Activated B cell treated with CpG ODN at 0.5 μM for 24 hours (primary cell): ENCODE results near the gene TENM4. TPM values are rescaled to one million over a fixed set of nuclear protein-coding genes. Genes with fewer than 3 reads are reported as not detected.

Experiments
- ATAC-seq: fragments of 200-7000 bp; cut with Tn5 transposase; one replicate; pipeline ENCODE4 v1.10.0; 2021; ENCODE audit warnings: low read depth, mild to moderate bottlenecking, moderate library complexity
- CTCF ChIA-PET: fragments of 350-600 bp; sonication (Branson Sonifier 250); formaldehyde crosslinking; loops from one replicate; lab custom pipeline; 2021; ENCODE audit warnings: antibody characterized with exemption; lab: Charles Lee
- POLR2A ChIA-PET: fragments of 350-600 bp; sonication (Branson Sonifier 250); formaldehyde crosslinking; loops from one replicate; lab custom pipeline; 2021; ENCODE audit warnings: antibody characterized with exemption; lab: Charles Lee
- DNase-seq: peaks from one replicate; pipeline ENCODE4 v3.0.0; 2022
- H3K27ac Mint-ChIP-seq: one replicate; pipeline ENCODE4 v1.8.0; 2020; ENCODE audit warnings: mixed read lengths
- H3K27me3 Mint-ChIP-seq: one replicate; pipeline ENCODE4 v1.8.0; 2021; ENCODE audit warnings: mixed read lengths
- H3K36me3 Mint-ChIP-seq: one replicate; pipeline ENCODE4 v1.8.0; 2021; ENCODE audit warnings: low read depth, mixed read lengths
- H3K4me1 Mint-ChIP-seq: one replicate; pipeline ENCODE4 v1.8.0; 2021; ENCODE audit warnings: mixed read lengths
- H3K4me3 Mint-ChIP-seq: one replicate; pipeline ENCODE4 v1.8.0; 2020; ENCODE audit warnings: mild to moderate bottlenecking, mixed read lengths
- H3K9me3 Mint-ChIP-seq: one replicate; pipeline ENCODE4 v1.8.0; 2020; ENCODE audit warnings: mixed read lengths
- intact Hi-C: fragments of 100-400 bp; cut with micrococcal nuclease; formaldehyde crosslinking; loops from one replicate; pipeline ENCODE4 v1.15.1; 2024
- total RNA-seq: library from RNA; stranded (reverse); gene quantifications from 2 replicates; pipeline ENCODE4 v1.2.3, GENCODE V29; 2022
- TF ChIP-seq, protein P1 (sequence below): fragments of 200-600 bp; IDR thresholded peaks from one replicate; pipeline ENCODE4 v1.8.0; 2022; ENCODE audit warnings: antibody characterized with exemption, mild to moderate bottlenecking

The TENM4 gene
- total RNA-seq, 1 donor from 2014 or later = 2.4 TPM

DNA sequence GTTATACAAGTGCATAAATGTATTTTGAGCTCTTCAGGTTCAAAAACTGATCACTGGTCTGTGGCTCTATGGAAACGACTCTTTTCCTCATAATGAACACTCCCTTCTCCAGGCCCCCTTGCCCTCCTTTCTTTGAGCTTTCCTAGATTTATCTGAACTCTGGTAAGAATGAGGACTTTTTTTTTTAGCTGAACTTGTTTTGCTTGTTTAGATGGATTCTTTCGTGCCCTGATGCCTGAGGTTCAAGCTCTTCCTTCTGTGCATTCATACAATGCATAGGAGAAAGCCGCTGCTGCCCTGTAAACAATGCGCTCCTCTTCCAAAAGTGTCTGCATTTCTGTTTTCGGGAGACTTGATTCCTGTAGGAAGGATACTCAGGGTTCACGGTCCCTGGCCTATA, 205.1 kb downstream of the TENM4 start:
- no peak overlapping the region for H3K27ac Mint-ChIP-seq
- no peaks in the 10 kb centered on the region for H3K27me3 Mint-ChIP-seq
- ChIA-PET POLR2A (no interaction called here), CTCF (no interaction called here)
- H3K4me3 Mint-ChIP-seq = no peak overlapping the region
- TF ChIP-seq, protein P1, sequence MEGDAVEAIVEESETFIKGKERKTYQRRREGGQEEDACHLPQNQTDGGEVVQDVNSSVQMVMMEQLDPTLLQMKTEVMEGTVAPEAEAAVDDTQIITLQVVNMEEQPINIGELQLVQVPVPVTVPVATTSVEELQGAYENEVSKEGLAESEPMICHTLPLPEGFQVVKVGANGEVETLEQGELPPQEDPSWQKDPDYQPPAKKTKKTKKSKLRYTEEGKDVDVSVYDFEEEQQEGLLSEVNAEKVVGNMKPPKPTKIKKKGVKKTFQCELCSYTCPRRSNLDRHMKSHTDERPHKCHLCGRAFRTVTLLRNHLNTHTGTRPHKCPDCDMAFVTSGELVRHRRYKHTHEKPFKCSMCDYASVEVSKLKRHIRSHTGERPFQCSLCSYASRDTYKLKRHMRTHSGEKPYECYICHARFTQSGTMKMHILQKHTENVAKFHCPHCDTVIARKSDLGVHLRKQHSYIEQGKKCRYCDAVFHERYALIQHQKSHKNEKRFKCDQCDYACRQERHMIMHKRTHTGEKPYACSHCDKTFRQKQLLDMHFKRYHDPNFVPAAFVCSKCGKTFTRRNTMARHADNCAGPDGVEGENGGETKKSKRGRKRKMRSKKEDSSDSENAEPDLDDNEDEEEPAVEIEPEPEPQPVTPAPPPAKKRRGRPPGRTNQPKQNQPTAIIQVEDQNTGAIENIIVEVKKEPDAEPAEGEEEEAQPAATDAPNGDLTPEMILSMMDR = no peak
- H3K4me1 Mint-ChIP-seq = no peaks in the 10 kb centered on the region
- no peaks in the 10 kb centered on the region for H3K9me3 Mint-ChIP-seq
- no peaks in the 10 kb centered on the region for H3K36me3 Mint-ChIP-seq
- ATAC-seq = no peak
- DNase-seq = no peak
- intact Hi-C loops = no loop called here

DNA sequence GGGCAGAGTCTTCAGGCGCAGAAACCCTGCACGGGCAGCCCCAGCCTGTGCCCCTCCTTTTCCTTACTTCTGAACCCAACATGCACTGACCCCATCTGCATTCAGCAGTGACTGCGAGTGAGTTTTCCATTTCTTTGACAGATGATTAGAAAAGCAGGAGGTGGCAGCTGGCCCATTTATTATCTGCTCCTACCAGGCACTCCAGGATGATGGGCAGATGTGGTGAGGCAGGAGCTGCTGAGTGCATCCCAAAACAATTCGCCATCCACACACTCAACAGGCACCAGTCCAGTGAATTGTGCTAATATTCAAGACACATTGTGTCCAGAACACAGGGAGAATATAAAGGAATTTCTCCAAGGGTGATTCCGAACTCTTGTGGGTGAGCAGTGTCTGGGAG, 208.5 kb downstream of the TENM4 start:
- no peak for ATAC-seq
- Mint-ChIP-seq H3K27me3 (peaks cover under 1% of the 10 kb centered on the region), H3K36me3 (no peaks in the 10 kb centered on the region), H3K4me3 (no peak overlapping the region), H3K9me3 (no peaks in the 10 kb centered on the region), H3K27ac (no peak overlapping the region), H3K4me1 (no peaks in the 10 kb centered on the region)
- no peak for DNase-seq
- CTCF ChIA-PET = no interaction called here
- TF ChIP-seq, protein P1 = no peak
- intact Hi-C loops = no loop called here
- POLR2A ChIA-PET = no interaction called here

DNA sequence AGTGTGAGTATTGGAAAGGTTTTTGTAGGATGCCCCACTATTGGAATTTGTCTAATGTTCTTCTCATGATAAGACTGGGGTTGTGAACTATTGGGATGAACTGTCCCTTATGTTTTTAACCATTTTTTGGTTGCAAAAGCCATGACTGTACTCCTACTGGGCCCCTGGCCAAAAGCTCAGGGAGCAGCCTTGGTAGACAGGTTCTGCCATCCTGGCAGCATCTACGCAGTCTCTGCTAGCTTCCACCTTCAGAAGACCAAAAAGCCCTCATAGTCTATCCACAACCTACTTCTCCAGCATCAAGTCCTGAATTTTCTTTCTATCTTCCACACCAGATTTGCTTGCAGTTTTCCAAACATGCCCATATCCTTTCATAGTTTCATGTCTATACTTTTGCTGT, 211.8 kb downstream of the TENM4 start:
- CTCF ChIA-PET = no interaction called here

DNA sequence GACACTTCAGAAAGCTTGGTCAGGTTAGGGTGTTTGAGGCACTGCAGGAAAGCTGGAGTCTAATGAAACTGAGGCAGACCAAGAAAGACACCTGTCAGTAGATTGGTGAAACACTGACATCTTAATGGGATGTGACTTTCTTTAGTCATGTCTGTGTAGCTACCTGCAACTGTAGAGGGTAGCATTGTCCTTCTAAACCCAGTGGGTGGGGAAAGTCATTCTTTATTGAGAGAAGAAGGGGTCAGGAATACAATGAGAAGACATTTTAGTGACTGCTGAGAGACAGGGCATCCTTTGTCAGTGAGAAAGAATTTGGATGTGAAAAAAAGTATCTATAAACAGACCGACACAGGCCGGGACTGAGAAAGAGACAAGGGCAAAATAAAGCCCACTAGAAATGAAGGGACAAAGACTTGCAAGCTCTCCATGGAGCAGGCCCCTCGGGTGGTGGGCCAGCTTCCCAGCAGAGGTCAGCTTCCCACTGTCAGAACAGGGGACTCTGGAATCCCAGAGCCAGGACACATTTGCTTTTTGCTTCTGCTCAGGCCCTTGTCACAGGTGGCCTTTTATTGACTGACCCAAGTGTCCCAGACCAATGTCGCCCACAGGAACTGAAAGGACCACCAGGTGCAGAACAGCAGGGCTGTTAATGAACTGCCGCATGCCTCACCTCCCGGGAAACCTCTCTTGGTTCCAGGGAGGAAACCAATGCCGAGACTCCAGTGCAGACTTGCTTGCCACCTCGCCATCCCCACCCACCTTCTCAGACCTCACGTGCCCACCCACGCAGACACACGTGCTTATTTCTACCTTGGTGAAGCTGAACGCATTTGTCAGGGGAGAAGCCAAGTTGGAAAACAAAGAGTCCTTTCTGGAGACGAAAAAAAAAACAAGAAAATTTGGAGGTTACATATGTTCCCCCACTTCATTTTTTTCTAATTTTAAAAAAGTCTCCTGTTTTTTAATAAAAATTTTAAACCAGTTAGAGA, 212.8 kb downstream of the TENM4 start:
- H3K27me3 Mint-ChIP-seq = peaks cover 5% of the 10 kb centered on the region
- no peak overlapping the region for H3K27ac Mint-ChIP-seq
- H3K4me1 Mint-ChIP-seq = no peaks in the 10 kb centered on the region
- CTCF ChIA-PET = no interaction called here
- H3K4me3 Mint-ChIP-seq = no peak overlapping the region
- H3K36me3 Mint-ChIP-seq = no peaks in the 10 kb centered on the region
- POLR2A ChIA-PET = no interaction called here
- H3K9me3 Mint-ChIP-seq = no peaks in the 10 kb centered on the region
- TF ChIP-seq, protein P1 = no peak
- ATAC-seq (no peak), DNase-seq (no peak)
- intact Hi-C loops = loop anchor here (5.0 kb wide), 1 partner anchor 264 kb away; no protein-coding TSS in a partner anchor

More for the DNA sequence above, 211.8 kb downstream of the TENM4 start:
- Mint-ChIP-seq H3K4me3 (no peak overlapping the region), H3K9me3 (no peaks in the 10 kb centered on the region), H3K27me3 (peaks cover 5% of the 10 kb centered on the region), H3K36me3 (no peaks in the 10 kb centered on the region), H3K4me1 (no peaks in the 10 kb centered on the region), H3K27ac (no peak overlapping the region)
- ATAC-seq (no peak), DNase-seq (no peak)
- TF ChIP-seq, protein P1 = no peak
- POLR2A ChIA-PET = no interaction called here
- intact Hi-C loops = loop anchor here (5.0 kb wide), 1 partner anchor 263 kb away; no protein-coding TSS in a partner anchor

DNA sequence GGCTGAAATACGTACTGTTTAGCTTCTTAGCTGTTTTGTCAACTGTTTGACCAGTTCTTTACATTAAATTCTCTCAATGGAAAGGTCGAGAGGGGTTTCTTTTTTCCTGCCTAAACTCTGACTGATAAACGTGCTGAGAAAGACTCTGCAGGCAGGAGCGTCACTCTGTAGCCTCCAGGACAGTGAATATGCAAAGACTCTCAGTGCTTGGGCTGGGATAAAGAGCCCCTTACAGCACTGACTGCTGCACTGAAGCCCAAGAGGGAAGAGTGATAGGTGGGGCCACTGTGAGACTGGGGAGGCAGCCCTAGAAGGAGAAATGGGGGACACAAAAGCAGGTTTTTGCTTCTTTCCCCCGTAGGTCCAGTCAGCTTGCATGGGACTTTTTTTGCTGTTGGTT, 213.5 kb downstream of the TENM4 start:
- no peaks in the 10 kb centered on the region for H3K4me1 Mint-ChIP-seq
- CTCF ChIA-PET = no interaction called here

More for the DNA sequence above, 213.5 kb downstream of the TENM4 start:
- H3K36me3 Mint-ChIP-seq = no peaks in the 10 kb centered on the region
- DNase-seq = no peak
- no peaks in the 10 kb centered on the region for H3K9me3 Mint-ChIP-seq
- intact Hi-C loops = loop anchor here (5.0 kb wide), 1 partner anchor 265 kb away; no protein-coding TSS in a partner anchor
- H3K27me3 Mint-ChIP-seq = peaks cover 5% of the 10 kb centered on the region
- POLR2A ChIA-PET = no interaction called here
- no peak overlapping the region for H3K4me3 Mint-ChIP-seq
- no peak for ATAC-seq
- TF ChIP-seq, protein P1 = no peak
- H3K27ac Mint-ChIP-seq = no peak overlapping the region
